Measurements from ENCODE around the gene LCAT.

The LCAT gene

GRCh38 chr16:67892899-67893742 is 50.8 kb downstream of the LCAT start, which contains the start of gene PSKH1:
Gene PSKH1, plus strand, starts transcription at chr16:67893254. Its CDS starts 15,496 bp downstream, at chr16:67908750.
- H3K9me3 ChIP-seq (ENCODE audit: insufficient read depth, low read length) = no peaks in the 10 kb centered on the region
- peak within 1 kb of the TSS; percentile 17; the same call in 1 of the 2 replicates for H3K27ac ChIP-seq (ENCODE audit: low read length)
- TF ChIP-seq EZH2phosphoT487 (IDR thresholded peaks at IDR 0.05; ENCODE audit: low read depth) (no peak), CTCF (IDR thresholded peaks at IDR 0.05; ENCODE audit: low read depth, low read length) (no peak)
- peak within 1 kb of the TSS; percentile 93 for H3K9ac ChIP-seq (ENCODE audit: low read length)
- H4K20me1 ChIP-seq (ENCODE audit: insufficient read depth, low read length) = no peaks in the 10 kb centered on the region
- no peaks in the 10 kb centered on the region for H3K27me3 ChIP-seq (ENCODE audit: low read depth, low read length)
- peak within 1 kb of the TSS; percentile 40; the same call in 1 of the 2 replicates for H2AFZ ChIP-seq (ENCODE audit: low read depth, low read length)
- H3K4me2 ChIP-seq (ENCODE audit: low read length) = peak within 1 kb of the TSS; percentile 96
- H3K36me3 ChIP-seq (replicated peaks; ENCODE audit: low read depth, low read length) = no peaks in the 10 kb centered on the region
- H3K4me3 ChIP-seq (ENCODE audit: low read length) = peak within 1 kb of the TSS; percentile 92
- H3K79me2 ChIP-seq (ENCODE audit: low read length) = peaks cover 44% of the 10 kb centered on the region
- peaks cover 14% of the 10 kb centered on the region for H3K4me1 ChIP-seq (ENCODE audit: low read length)

GRCh38 chr16:67892375-67892774 is 51.5 kb downstream of the LCAT start:
- H3K27ac ChIP-seq (ENCODE audit: low read length) = no peak overlapping the region
- H3K36me3 ChIP-seq (replicated peaks; ENCODE audit: low read depth, low read length) = no peaks in the 10 kb centered on the region
- peaks cover 14% of the 10 kb centered on the region for H3K4me1 ChIP-seq (ENCODE audit: low read length)
- peak overlapping the region; percentile 75 for H3K4me2 ChIP-seq (ENCODE audit: low read length)
- TF ChIP-seq CTCF (IDR thresholded peaks at IDR 0.05; ENCODE audit: low read depth, low read length) (no peak), EZH2phosphoT487 (IDR thresholded peaks at IDR 0.05; ENCODE audit: low read depth) (no peak)
- H3K27me3 ChIP-seq (ENCODE audit: low read depth, low read length) = no peaks in the 10 kb centered on the region
- H2AFZ ChIP-seq (ENCODE audit: low read depth, low read length) = peak overlapping the region; percentile 40; the same call in 1 of the 2 replicates
- H3K9ac ChIP-seq (ENCODE audit: low read length) = peak overlapping the region; percentile 56
- peak overlapping the region; percentile 75 for H3K4me3 ChIP-seq (ENCODE audit: low read length)
- H3K9me3 ChIP-seq (ENCODE audit: insufficient read depth, low read length) = no peaks in the 10 kb centered on the region
- peaks cover 40% of the 10 kb centered on the region for H3K79me2 ChIP-seq (ENCODE audit: low read length)
- no peaks in the 10 kb centered on the region for H4K20me1 ChIP-seq (ENCODE audit: insufficient read depth, low read length)
